Skeletal muscle cell (primary cell): ENCODE data around the gene GNAI2.
"Not testable (repeated sequence)": the region's sequence is repeated elsewhere in the genome, so short reads cannot be mapped to it uniquely, and the experiment has no call there.

Experiments used
- DNase-seq: peaks from one replicate; pipeline ENCODE4 v3.0.0-alpha.2; 2010; ENCODE audit warnings: low read depth
- H3K4me3 ChIP-seq: 2 replicates; pipeline ENCODE4 v1.5.1; 2011; ENCODE audit warnings: low read depth, mild to moderate bottlenecking, control low read depth, low read length, moderate library complexity

GNAI2 gene

GRCh38 chr3:50221051-50221410, 15.0 kb upstream of the GNAI2 start:
- no peak for DNase-seq
- H3K4me3 ChIP-seq: no peak overlapping the region

GRCh38 chr3:50221411-50222168, 14.4 kb upstream of the GNAI2 start:
- no peak overlapping the region for H3K4me3 ChIP-seq
- DNase-seq: no peak

DNA sequence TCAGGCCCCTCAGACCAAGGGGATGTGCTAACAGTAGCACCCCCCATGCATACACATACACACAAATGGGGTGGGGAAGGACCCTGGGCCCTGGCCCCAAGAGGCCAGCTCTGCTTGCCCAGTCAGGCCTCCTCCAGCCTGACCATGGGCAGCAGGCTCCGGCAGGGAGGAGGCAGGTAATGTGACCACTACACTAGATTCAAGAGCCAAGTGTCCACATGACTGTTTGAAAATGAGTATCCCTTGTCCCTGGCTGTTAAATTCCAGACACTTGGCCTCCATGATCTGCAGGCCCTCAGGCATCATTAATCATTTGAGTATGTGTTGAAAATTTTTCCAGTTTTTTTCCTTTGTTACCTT, 13.9 kb upstream of the GNAI2 start:
- DNase-seq: no peak

DNA sequence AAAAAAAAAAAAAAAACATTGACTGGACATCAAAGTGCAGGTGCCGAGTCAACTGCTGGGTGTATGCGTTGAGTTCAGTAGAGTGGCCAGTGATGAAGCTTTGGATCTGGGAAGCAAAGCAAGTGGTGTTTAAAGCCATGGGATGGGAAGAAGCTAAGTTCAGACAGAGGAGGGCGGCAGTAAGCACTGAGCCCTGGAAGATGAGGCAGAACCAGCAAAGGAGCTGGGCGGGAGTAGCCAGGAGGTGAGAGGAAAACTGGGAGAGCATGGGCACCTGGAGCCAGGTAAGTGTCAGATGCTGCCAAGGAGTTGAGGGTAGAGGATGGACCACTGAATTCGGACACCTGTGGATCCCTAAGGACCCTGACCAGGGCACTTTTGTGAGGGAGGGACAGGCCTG, 11.4 kb upstream of the GNAI2 start:
- no peak for DNase-seq
- H3K4me3 ChIP-seq: no peak overlapping the region

More for the DNA sequence above, 13.9 kb upstream of the GNAI2 start:
- no peak overlapping the region for H3K4me3 ChIP-seq

GRCh38 chr3:50226888-50227389, 9.1 kb upstream of the GNAI2 start:
- H3K4me3 ChIP-seq: peak overlapping the region; percentile 77
- DNase-seq: no peak

DNA sequence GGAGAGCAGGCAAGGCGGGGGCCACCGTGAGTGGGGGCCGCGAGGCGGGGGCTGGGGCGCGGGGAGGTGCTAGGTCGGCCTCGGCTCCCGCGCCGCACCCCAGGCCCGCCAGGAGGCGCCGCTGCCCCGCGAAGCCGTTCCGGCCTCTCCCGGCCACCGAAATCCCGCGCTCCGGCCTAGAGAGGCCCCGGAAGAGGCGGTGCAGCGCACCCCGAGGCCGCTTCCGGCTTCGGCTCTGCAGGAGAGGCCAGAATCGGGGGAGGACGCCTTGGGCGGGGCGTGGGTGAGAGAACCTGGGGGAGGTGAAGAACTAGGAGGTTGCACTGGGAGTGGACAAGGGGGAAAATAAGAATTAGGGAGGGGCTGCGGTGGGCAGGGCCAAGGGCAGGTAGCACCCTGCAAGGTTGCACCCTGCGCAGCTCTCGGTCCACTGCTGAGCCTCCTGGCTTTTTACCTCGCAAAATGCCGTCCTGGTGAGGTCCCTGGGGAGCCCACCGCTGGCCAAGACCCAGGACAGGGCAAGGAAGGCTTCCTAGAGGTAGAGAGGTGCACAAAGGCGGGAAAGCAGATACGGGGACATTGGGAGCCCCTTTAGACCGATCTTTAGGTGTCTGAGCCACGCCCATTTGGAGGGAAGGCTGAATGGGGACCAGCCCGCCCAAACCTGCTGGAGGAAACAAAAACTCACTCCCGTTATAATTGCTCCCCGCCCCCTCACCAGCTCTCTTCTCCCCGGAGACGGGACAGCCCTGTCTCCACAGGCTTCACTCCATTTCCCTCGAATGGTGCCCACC, 8.4 kb upstream of the GNAI2 start:
- peak overlapping the region; percentile 77 for H3K4me3 ChIP-seq
- DNase-seq: no peak

DNA sequence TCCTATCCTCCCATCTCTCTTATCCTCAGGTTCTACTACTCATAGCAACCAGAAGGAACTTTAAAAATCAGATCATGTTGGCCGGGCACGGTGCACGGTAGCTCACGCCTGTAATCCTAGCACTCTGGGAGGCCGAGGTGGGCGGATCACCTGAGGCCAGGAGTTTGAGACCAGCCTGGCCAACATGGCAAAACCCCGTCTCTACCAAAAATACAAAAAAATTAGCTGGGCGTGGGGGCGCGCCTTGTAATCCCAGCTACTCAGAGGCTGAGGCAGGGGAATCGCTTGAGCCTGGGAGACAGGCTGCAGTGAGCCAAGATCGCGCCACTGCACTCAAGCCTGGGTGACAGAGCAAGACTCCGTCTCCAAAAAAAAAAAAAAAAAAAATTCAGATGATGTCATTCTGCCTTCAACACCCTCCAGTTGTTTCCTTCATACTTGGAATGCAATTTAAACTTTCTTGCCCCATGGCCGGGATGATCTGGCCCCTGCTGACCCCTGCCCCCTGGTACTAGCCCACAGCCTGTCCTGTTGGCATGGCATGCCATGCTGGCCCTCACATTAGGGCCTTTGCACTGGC, 7.7 kb upstream of the GNAI2 start:
- not testable (repeated sequence) for DNase-seq
- H3K4me3 ChIP-seq: peak overlapping the region; percentile 77

DNA sequence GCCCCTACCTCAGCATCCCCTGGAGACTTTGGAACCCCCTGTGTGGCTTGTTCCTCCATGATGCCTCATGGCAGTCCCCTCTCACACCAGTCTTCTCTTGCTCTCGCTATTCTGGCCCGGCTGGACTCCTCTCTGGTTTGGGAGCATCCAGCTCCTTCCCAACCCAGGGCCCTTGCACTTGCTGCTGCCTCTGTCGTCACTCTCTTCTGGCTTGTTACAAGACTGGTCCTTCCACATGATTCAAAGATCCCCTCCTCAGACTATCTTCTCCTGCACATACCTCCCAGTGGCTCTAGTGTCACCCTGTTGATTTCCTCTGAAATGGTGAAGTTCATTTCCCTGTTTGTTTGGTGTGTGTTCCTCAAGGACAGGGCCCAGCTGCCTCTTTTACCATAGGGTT, 6.5 kb upstream of the GNAI2 start:
- no peak for DNase-seq
- H3K4me3 ChIP-seq: no peak overlapping the region

- no peak overlapping the region for H3K4me3 ChIP-seq
- DNase-seq: no peak
These were observed 5.8 kb upstream of the GNAI2 start for GRCh38 chr3:50230104-50230793.

- DNase-seq: no peak
- H3K4me3 ChIP-seq: no peak overlapping the region
These were observed 5.2 kb upstream of the GNAI2 start for GRCh38 chr3:50230794-50231125.

- DNase-seq: no peak
- no peak overlapping the region for H3K4me3 ChIP-seq
These were observed 4.4 kb upstream of the GNAI2 start for GRCh38 chr3:50231581-50231980.

DNA sequence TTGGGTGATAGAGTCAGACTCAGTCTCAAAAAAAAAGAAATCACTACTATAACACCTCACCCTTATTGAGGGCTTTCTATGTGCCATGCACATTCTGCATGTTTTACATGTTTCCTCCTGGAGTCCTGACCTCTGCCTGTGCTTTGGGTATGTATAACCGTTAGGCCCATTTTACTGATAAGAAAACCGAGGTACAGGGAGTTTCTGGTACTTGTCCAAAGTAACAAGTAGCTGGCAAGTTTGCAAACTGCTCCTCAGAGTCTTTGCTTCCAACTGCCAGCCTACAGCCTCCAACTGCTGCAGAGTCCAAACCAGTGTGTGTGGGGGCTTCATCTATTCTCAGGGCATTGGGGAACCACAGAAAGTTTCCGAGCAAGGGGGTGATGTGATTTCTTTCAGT, 3.7 kb upstream of the GNAI2 start:
- no peak for DNase-seq
- no peak overlapping the region for H3K4me3 ChIP-seq

DNA sequence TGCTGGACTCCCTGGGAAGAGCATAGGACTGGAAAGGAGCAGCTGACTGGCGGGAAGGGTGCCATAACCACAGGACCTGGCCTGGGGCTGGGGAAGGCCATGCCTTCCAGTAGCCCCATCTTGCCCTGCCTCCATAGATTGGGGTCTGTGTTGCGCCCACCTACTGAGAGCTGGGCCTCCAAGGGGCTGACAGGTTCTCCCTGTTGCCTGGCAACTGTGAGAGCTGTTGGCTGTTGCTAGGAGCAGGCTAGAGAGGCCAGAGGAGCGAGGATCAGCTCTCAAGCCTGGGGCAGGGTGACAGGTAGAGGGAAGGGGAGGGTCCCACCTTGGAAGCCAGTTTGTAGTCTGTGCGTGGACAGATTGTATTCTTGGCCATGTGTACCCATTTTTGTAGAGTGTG, 2.8 kb upstream of the GNAI2 start:
- H3K4me3 ChIP-seq: no peak overlapping the region

GRCh38 chr3:50236484-50237132, 604 bp downstream of the GNAI2 start:
- peak overlapping the region; percentile 81 for H3K4me3 ChIP-seq
- DNase-seq: no peak

More for the DNA sequence above, 2.8 kb upstream of the GNAI2 start:
- DNase-seq: no peak

- no peak for DNase-seq
- peak overlapping the region; percentile 81 for H3K4me3 ChIP-seq
These were observed 1.2 kb downstream of the GNAI2 start for GRCh38 chr3:50237133-50237651.

DNA sequence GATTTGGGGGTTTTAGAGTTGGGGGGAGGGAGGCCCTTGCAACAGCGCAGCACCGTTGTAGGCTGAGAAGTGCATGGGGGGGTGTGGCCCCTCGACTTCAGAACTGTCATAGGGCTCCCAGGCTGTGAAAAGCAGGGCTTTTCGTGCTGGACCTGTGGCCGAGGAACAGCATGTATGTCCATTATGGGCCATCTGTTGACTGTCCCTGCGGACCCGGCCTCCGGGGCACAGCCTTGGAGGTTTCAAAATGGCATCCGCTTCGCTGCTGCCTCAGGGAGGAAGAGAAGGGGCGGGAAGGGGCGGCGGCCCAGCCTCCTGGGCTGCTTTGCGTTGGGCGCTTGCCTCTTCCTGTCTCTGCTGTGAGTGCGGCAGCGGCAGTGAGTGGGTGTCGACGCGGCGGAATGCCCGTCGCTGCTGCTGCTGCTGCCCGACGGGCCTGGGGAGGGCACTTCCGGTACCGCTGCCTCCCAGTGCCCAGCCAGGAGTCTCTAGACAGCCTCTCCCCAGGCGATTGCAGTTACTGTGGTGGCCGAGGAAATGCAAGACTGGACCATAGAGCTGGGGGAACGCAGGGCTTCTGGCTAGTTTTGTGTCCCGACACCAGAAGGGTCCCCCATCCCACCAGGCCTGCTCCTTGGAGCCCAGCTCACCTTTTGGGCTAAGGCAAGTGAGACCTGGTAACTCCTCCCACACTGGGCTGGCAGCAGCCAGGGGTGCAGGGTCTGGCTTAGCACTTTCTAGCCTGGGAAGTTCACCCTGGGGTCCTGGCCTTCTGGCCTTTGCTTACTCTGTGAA, 1.9 kb downstream of the GNAI2 start:
- H3K4me3 ChIP-seq: peak overlapping the region; percentile 81
- peak; percentile 57 for DNase-seq

GRCh38 chr3:50238549-50239026, 2.6 kb downstream of the GNAI2 start:
- no peak for DNase-seq
- peak overlapping the region; percentile 81 for H3K4me3 ChIP-seq

DNA sequence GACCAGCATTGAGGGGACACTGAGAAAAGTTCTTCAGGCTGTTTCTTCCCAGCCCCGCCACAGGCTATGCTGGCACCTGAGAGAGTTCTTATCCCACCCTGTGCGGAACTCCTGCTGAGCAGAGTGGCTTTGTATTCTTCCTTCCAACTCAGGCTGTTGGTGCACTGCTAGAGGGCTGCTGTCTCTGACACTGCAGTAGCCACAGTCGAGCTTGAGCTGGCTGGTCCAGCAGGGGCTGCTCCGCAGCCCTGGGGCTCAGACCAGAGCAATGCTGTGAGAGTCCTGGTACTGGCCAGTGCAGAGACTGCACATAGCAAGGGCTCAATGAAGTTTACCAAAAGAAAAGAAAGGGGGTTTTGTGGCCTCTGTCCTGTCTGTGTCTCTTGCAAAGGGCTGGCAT, 3.6 kb downstream of the GNAI2 start:
- DNase-seq: no peak
- no peak overlapping the region for H3K4me3 ChIP-seq
